Neuronal stem cell (in vitro differentiated cells): ENCODE measurements around the gene PKDREJ.

Source experiments
- DNase-seq: peaks from one replicate; pipeline ENCODE4 v3.0.0-alpha.2; 2013; ENCODE audit warnings: low spot score
- H2AFZ ChIP-seq: one replicate; pipeline ENCODE4 v1.6.1; 2013; ENCODE audit warnings: mild to moderate bottlenecking, low read length, inconsistent platforms
- H2AK5ac ChIP-seq: 2 replicates; pipeline ENCODE4 v1.6.1; 2013; ENCODE audit warnings: low read depth, mild to moderate bottlenecking, inconsistent platforms, low read length, moderate library complexity, mixed read lengths
- H2BK120ac ChIP-seq: 2 replicates; pipeline ENCODE4 v1.6.1; 2013; ENCODE audit warnings: low read depth, mild to moderate bottlenecking, inconsistent platforms, low read length, moderate library complexity, mixed read lengths
- H2BK12ac ChIP-seq: one replicate; pipeline ENCODE4 v1.6.1; 2013; ENCODE audit warnings: low read length, inconsistent platforms
- H2BK15ac ChIP-seq: 2 replicates; pipeline ENCODE4 v1.6.1; 2013; ENCODE audit warnings: mild to moderate bottlenecking, low read length, inconsistent platforms, mixed read lengths
- H2BK5ac ChIP-seq: one replicate; pipeline ENCODE4 v1.6.1; 2013; ENCODE audit warnings: inconsistent platforms, mild to moderate bottlenecking, low read length, moderate library complexity
- H3K14ac ChIP-seq: one replicate; pipeline ENCODE4 v1.6.1; 2013; ENCODE audit warnings: low read length, inconsistent platforms
- H3K18ac ChIP-seq: 2 replicates; pipeline ENCODE4 v1.6.1; 2013; ENCODE audit warnings: low read length, inconsistent platforms
- H3K23ac ChIP-seq: 2 replicates; pipeline ENCODE4 v1.6.1; 2013; ENCODE audit warnings: low read depth, mild to moderate bottlenecking, mixed read lengths, low read length, inconsistent platforms; ENCODE audit not compliant: poor library complexity
- H3K27ac ChIP-seq: replicated peaks from 3 replicates; pipeline ENCODE4 v1.5.1; 2013; ENCODE audit warnings: low read length, inconsistent platforms
- H3K27me3 ChIP-seq, 3 experiments: 2 replicates each; pipeline ENCODE4 v1.6.1; 2013; ENCODE audit warnings: low read length in 3 of 3, mild to moderate bottlenecking in 2 of 3, inconsistent platforms in 1 of 3, low read depth in 1 of 3, mixed read lengths in 1 of 3, moderate library complexity in 1 of 3; ENCODE audit not compliant: control insufficient read depth in 3 of 3, insufficient read depth in 3 of 3
- H3K36me3 ChIP-seq, 2 donors: replicated peaks in 1 of 2; 2 replicates each; pipeline ENCODE4 v1.6.1; 2013; ENCODE audit warnings: low read length in 2 of 2; ENCODE audit not compliant: control insufficient read depth in 2 of 2, insufficient read depth in 2 of 2
- H3K4ac ChIP-seq: 2 replicates; pipeline ENCODE4 v1.6.1; 2013; ENCODE audit warnings: inconsistent platforms, mild to moderate bottlenecking, low read length, moderate library complexity
- H3K4me1 ChIP-seq, 2 donors: 1 replicate in 1 of 2; 2 replicates in 1 of 2; pipeline ENCODE4 v1.6.1; 2013; ENCODE audit warnings: low read length in 2 of 2, low read depth in 1 of 2; ENCODE audit not compliant: control insufficient read depth in 2 of 2, insufficient read depth in 1 of 2
- H3K4me2 ChIP-seq: one replicate; pipeline ENCODE4 v1.6.1; 2013; ENCODE audit warnings: mild to moderate bottlenecking, low read length, inconsistent platforms; ENCODE audit not compliant: insufficient read depth, poor library complexity, severe bottlenecking
- H3K4me3 ChIP-seq, 2 donors: 2 replicates each; pipeline ENCODE4 v1.5.1; 2013; ENCODE audit warnings: low read length in 2 of 2, mild to moderate bottlenecking in 2 of 2, inconsistent platforms in 1 of 2, moderate library complexity in 1 of 2
- H3K79me1 ChIP-seq: one replicate; pipeline ENCODE4 v1.6.1; 2013; ENCODE audit warnings: low read depth, mild to moderate bottlenecking, inconsistent platforms, low read length, moderate library complexity
- H3K9ac ChIP-seq: one replicate; pipeline ENCODE4 v1.6.1; 2013; ENCODE audit warnings: mild to moderate bottlenecking, low read depth, low read length, inconsistent platforms; ENCODE audit not compliant: poor library complexity
- H3K9me3 ChIP-seq, 2 donors: replicated peaks in 1 of 2; 2 replicates each; pipeline versions ENCODE3 to v1.6.1; 2013; ENCODE audit warnings: low read length in 2 of 2, mild to moderate bottlenecking in 2 of 2, inconsistent platforms in 1 of 2, low read depth in 1 of 2, mixed read lengths in 1 of 2, moderate library complexity in 1 of 2; ENCODE audit not compliant: control insufficient read depth in 2 of 2, insufficient read depth in 1 of 2
- H4K8ac ChIP-seq: one replicate; pipeline ENCODE4 v1.6.1; 2013; ENCODE audit warnings: low read depth, mild to moderate bottlenecking, inconsistent platforms, low read length, moderate library complexity
- H4K91ac ChIP-seq: one replicate; pipeline ENCODE4 v1.6.1; 2013; ENCODE audit warnings: low read length, low read depth, mild to moderate bottlenecking, inconsistent platforms; ENCODE audit not compliant: poor library complexity
- WGBS, 2 donors: extraction: QIAGEN DNeasy Blood & Tissue Kit; methylation state at CpG; one replicate each; pipeline ENCODE4 v1.1.7; 2013; ENCODE audit warnings: missing lambda C conversion rate in 2 of 2, mixed read lengths in 1 of 2; ENCODE audit not compliant: insufficient read length in 2 of 2, insufficient replicate concordance in 1 of 2; ENCODE audit errors: extremely low coverage in 2 of 2; 5-methylcytosine and 5-hydroxymethylcytosine counted together

Gene PKDREJ

DNA sequence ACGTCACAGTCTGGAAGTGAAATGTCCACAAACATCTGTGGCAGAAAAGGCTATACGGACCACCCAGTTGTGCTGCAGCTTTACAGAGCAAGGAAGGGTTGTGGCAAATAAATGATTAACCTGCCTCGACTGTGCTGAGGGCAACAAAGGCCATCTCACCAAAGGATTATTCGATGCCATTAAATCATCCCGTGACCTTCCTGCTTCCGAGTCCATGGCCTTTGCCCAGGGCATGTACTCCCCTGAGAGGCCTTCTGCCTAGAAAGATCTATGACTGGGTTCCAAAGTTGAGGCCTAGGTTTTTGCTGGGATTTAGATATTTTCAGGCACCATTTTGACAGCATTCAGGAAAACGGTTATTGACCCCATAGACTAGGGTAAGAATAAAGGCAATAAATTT, 22.2 kb downstream of the PKDREJ start:
- Histone ChIP-seq H3K36me3 (peaks cover 2 to 17% of the 10 kb centered on the region in 2 donors), H2BK120ac (no peak overlapping the region), H3K9me3 (no peaks in the 10 kb centered on the region), H3K27ac (no peak overlapping the region), H2BK12ac (no peak overlapping the region), H2BK5ac (no peak overlapping the region), H3K4ac (no peak overlapping the region), H2AFZ (no peak overlapping the region), H2AK5ac (no peak overlapping the region), H3K9ac (no peak overlapping the region), H3K14ac (no peak overlapping the region), H3K4me3 (no peak overlapping the region), H2BK15ac (no peak overlapping the region), H4K91ac (no peak overlapping the region), H3K4me1 (no peaks in the 10 kb centered on the region), H3K27me3 (no peaks in the 10 kb centered on the region), H3K79me1 (peaks cover 1% of the 10 kb centered on the region), H3K23ac (no peak overlapping the region), H3K4me2 (no peak overlapping the region), H3K18ac (no peak overlapping the region), H4K8ac (no peak overlapping the region)
- no peak for DNase-seq
- no CpG with 5 or more reads among the region's 7 CpGs for WGBS, 2 donors

DNA sequence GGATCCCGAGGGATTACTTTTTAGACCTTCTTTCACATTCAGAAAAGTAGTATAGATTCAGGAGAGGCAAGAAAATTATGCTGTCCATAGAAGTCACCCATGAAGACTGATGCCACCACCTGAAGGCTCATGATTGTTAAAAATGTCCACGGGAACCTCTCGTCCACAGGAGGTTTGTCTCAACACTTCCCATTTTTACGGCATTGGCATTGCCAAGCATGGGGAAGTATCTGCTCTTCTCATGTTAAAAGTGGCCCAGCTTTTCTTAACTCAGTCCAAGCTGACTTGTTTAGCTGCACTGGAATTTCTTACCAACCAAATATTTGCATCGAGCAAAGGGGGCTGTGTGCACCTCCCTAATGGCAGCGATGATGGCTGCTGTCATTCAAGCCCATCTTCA, 22.6 kb downstream of the PKDREJ start:
- Histone ChIP-seq H3K4me1 (no peaks in the 10 kb centered on the region), H3K9me3 (no peaks in the 10 kb centered on the region), H3K27me3 (no peaks in the 10 kb centered on the region), H3K4me2 (no peak overlapping the region), H3K18ac (no peak overlapping the region), H3K79me1 (peaks cover 1% of the 10 kb centered on the region), H2AFZ (no peak overlapping the region), H3K4ac (no peak overlapping the region), H2AK5ac (no peak overlapping the region), H4K91ac (no peak overlapping the region), H2BK5ac (no peak overlapping the region), H3K14ac (no peak overlapping the region), H4K8ac (no peak overlapping the region), H3K36me3 (peaks cover 2 to 17% of the 10 kb centered on the region in 2 donors), H3K23ac (no peak overlapping the region), H3K4me3 (no peak overlapping the region), H3K27ac (no peak overlapping the region), H3K9ac (no peak overlapping the region), H2BK120ac (no peak overlapping the region), H2BK12ac (no peak overlapping the region), H2BK15ac (no peak overlapping the region)
- WGBS, 2 donors = no CpG with 5 or more reads among the region's 6 CpGs
- DNase-seq = no peak

DNA sequence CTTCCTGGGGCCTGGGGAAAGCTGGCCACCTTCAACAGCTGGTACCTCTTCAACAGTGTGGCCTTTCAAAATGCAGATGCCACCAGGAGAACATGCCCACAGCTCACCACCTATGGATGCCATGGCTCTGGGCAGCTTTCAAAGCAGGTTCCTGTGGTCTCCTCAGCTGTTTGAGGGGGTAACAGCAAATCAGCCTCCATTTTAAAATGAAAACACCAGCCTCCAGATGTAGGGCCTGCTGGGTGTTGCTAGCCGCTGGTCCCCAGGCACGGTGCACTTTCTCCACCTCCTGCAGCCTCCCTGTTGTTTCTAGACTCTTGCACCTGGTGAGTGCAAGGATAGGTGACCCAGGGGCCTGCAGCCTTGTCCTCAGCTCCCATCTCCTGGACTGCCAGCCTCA, 23.1 kb downstream of the PKDREJ start:
- Histone ChIP-seq H2AK5ac (no peak overlapping the region), H4K8ac (no peak overlapping the region), H3K36me3 (peaks cover 2 to 15% of the 10 kb centered on the region in 2 donors), H2BK12ac (no peak overlapping the region), H3K9me3 (no peaks in the 10 kb centered on the region), H4K91ac (no peak overlapping the region), H3K14ac (no peak overlapping the region), H2BK15ac (no peak overlapping the region), H2BK120ac (no peak overlapping the region), H3K4me3 (no peak overlapping the region), H3K4me2 (no peak overlapping the region), H3K4me1 (no peaks in the 10 kb centered on the region), H3K27me3 (no peaks in the 10 kb centered on the region), H2BK5ac (no peak overlapping the region), H3K23ac (no peak overlapping the region), H3K9ac (peak overlapping the region; percentile 32), H3K79me1 (peaks cover 1% of the 10 kb centered on the region), H3K4ac (no peak overlapping the region), H3K27ac (no peak overlapping the region), H3K18ac (no peak overlapping the region), H2AFZ (no peak overlapping the region)
- no CpG with 5 or more reads among the region's 2 CpGs for WGBS, 2 donors
- no peak for DNase-seq

DNA sequence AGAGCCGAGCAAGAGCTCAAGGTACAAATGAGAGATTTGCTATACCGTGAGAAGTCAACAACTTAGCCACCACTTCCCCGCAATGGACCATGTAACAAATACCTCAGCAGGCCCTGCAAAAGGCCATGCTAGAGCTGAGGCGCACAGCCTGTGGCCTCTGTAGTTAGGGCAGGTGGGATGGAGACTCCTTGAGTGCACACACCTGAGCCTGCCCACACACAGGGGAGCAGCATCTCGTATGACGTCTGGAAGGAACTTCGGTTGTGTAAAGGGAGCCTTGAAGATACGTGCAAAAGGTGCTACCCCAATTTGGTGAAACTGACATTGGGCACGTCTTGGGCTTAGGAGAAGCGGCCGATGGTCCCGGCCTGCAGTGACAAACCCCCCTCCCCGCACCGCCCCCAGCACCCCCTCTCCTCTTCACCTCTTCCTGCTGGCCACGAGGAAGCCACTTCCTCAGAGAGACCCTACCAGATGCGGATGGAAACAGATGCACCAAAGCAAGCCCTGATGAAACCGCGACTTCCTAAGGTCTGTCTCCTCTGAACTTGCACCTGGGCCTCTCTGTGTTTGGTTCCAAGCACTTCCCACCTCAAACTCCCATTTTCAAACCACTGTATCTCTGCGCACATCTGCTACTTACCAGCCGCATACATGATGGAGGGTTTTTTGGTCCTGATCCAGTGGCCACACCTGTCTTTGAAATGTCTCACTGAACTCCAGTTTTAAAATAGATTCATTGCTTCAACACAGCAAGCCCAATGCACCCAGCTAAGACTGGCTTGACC, 23.7 kb downstream of the PKDREJ start:
- Histone ChIP-seq H3K4ac (no peak overlapping the region), H4K8ac (no peak overlapping the region), H3K79me1 (peaks cover 1% of the 10 kb centered on the region), H2BK5ac (no peak overlapping the region), H3K4me1 (no peaks in the 10 kb centered on the region), H2AFZ (no peak overlapping the region), H2BK12ac (no peak overlapping the region), H2AK5ac (no peak overlapping the region), H3K27me3 (no peaks in the 10 kb centered on the region), H3K23ac (no peak overlapping the region), H2BK15ac (no peak overlapping the region), H3K27ac (no peak overlapping the region), H3K14ac (peak overlapping the region; percentile 82), H3K36me3 (peaks cover 0 to 9% of the 10 kb centered on the region in 2 donors), H3K9me3 (no peaks in the 10 kb centered on the region), H3K18ac (no peak overlapping the region), H3K4me3 (peak overlapping the region in 1 of 2 donors; percentile 53), H3K4me2 (no peak overlapping the region), H3K9ac (no peak overlapping the region), H4K91ac (no peak overlapping the region), H2BK120ac (no peak overlapping the region)
- no peak for DNase-seq
- WGBS, 2 donors = no CpG with 5 or more reads among the region's 20 CpGs
